Gastroesophageal sphincter (tissue), 2 donors: ENCODE data around the gene STMN1.

Source experiments
- EP300 ChIP-seq: sonication (generic); formaldehyde crosslinking; IDR thresholded peaks from one replicate; pipeline ENCODE4 v1.6.1; 2017; ENCODE audit warnings: antibody characterized with exemption, mild to moderate bottlenecking
- POLR2AphosphoS5 ChIP-seq: sonication (generic); formaldehyde crosslinking; IDR thresholded peaks from one replicate; pipeline ENCODE4 v1.6.1; 2017; ENCODE audit warnings: antibody characterized with exemption

- TF ChIP-seq EP300 (no peak), POLR2AphosphoS5 (no peak)
Observed at GRCh38 chr1:25854554-25854953, 51.7 kb downstream of the STMN1 start.
